Activated effector memory CD4-positive, alpha-beta T cell treated with Interleukin-2 at 50 U/mL for 16 hours (primary cell): Measurements from ENCODE around the gene MACROD2.

ENCODE experiments used
- DNase-seq: peaks from one replicate; pipeline ENCODE4 v3.0.0-alpha.2; 2020

MACROD2 gene

DNA sequence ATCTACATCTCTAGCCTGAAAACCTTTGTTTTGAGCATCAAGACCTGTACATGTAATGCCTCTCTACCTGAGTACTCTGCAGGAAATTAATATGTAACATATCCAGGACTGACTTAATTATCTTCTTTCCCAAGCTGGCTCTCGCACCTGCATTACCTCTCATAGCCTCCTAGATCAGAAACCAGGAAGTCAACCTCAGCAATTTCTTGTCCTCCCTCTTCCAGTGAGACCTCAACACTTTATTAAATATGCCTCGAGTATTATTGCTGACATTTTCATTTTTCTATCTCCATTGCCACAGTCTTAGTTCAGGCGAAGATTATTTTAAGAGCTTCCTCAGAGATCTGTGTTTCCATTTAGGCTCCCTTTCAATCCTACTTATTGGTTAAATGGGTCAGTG lies 69.0 kb downstream of the MACROD2 start:
- DNase-seq: no peak

DNA sequence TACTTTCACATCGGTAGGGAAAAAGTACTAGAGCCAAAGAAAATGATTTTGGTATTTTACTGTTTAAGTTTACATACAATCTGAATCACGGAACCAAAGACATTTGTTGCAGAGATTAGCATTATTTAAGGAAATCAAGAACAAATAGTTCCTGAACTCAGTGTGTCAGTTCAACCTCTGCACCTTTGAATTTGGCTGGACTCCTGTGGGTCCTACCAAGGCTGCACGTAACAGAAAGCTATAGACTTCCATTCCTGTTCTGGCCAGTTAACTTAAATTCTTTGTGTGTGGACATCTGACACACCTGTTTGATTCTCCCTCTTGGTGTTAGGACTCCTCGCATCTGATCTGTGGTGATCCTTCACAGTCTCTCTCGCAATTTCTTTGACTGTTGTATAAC lies 69.6 kb downstream of the MACROD2 start:
- no peak for DNase-seq

DNA sequence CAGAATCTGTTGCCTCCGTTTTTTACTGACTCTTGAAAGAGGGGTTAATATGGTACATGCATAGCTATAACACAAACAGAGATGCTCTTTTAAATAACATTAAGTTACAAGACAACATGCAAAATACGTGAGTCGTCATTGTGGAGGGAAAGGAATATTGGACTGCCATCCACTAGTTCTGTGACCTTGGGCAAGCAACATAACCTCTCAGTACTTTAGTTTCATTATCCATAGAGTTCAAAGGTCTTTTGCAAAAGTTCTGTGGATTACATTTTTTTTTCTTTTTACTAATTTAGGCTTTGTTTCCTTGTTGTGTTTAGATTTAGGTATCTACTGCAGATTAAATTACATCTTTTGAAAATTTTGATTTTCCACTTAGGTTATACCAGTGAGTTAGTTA lies 70.5 kb downstream of the MACROD2 start:
- DNase-seq: no peak

DNA sequence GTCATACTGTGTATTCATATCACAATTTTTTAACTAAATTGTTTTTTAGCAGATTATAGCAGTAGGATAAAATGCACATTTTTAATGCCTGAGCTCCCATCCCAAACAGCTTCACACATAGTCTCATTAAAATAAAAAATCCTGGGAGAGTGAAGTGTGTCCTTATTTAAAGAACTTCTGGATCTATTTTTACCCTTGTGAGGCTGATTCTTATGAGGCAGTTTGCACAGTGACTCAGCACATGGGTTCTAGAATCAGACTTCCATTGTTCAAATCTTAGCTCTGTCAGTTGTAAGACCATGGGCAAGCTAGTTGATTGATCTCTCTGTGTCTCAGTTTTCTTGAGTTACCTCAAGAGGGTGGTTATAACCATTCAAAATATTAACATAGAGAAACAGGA lies 72.3 kb downstream of the MACROD2 start:
- DNase-seq: no peak

DNA sequence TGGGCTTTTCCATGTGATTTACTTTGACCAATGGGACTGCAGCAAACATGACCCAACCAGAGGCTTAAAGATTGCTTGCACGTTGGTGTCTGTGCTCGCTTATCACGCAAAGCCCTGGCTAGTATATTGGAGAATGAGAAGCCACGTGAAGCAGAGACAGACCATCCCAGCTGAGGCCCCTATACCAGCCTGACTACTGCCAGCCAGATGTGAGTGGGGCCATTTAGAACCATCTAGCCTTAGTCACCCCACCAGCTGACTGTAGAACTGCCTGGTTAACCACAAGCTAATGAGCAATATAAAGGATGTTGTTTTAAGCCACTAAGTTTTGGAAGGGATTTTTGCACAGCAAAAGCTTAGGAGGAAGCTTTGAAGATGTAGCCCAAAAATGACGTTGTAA lies 74.5 kb downstream of the MACROD2 start:
- DNase-seq: no peak

DNA sequence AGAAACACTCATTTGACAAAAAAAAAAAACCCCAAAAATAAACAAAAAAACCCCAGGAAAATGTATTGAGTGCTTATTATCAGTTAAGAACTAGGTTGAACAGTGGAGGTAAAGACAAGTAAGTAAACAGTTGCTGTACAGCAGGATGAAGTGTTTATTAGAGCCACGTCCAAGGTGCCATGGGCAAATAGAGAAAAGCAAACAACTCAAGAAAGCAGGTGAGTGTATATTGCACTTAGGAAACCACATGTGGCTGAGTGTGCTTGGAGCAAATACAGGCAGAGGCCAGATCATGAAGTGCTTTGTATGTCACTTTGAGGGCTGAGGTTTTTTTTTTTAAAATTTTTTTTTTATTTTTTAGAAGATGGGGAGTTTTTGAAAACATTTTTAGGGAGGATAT lies 98.3 kb downstream of the MACROD2 start:
- no peak for DNase-seq

DNA sequence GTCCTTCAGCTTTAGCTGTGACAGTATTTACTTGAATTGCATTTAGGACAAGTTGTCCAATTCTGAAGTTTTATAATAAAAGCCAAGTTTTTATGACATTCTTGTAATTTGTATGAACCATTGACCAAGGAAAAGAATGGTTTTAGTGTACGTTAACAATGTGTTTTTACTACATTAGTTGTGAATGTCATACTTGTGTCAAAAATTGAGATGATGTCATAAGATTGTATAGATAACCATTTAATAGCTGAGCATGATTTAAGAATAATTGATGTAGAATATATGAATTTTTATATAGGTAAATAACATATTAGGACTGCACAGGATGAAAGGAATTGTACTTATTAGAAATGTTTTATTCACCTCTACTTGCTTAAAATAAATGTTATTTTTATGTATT lies 102.9 kb downstream of the MACROD2 start:
- DNase-seq: no peak

DNA sequence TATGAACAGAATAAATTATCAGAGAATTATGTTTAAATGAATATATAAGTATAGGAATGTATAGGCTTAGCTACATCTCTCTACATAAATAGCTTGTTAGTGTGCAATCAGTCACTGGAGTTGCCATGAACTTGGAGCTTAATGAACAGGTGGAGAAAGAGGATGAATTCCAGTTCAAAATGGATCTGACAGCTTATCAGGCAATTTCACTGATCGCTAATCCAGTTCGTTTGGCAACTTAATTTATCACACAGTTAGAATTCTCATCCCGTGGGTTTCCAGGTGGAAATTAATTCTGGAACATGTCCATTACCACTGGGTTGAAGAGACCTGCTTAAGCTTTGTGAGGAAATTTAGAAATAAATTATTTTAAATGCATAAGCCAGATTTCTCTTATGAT lies 118.1 kb downstream of the MACROD2 start:
- DNase-seq: no peak

DNA sequence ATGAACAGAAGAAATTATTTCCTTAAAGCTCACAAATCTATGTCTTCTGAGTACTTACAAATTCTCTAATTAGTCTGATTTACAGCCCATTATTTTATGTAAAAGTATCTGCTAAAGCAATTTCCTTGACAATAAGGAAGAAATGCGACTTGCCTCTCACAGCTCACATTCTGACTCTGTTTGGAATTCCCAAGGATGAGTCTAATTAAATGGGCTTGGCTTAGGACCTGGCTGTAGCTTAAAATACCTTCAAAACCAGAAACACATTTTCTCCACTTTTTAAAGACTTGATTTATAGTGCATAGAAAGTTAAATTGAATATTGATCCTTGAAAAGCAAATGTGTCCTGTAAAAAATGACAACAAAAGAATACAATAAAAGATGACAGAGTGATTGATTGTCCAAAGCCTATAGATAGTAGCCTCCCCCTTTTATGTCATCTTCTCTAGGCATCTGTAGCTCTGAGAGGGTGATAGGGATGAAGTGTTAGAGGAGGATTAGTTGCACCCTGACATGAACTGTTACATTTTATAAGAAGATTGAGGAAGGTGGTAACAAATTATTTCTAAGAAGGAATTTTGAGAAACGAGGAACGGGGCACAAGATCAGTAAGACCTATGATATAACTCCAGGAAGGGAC lies 118.9 kb downstream of the MACROD2 start:
- DNase-seq: no peak

DNA sequence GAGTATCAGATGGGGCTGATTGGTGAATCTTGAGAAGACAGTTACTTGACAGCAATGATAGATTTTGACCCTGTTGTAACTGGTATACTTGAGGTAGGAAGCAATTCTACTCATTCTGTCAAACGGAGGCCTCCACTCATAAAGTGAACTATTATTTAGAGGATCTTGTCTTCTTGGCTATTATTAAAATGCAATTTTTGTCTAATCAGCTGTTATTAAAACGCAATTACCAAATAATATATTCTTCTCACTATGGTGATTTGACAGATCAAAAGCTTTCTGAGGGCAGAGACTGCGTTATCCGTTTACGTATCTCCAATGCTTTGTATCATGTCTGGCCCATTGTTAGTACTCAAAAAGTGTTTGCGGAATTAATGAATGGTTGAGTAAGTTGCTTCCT lies 120.7 kb downstream of the MACROD2 start:
- DNase-seq: no peak

DNA sequence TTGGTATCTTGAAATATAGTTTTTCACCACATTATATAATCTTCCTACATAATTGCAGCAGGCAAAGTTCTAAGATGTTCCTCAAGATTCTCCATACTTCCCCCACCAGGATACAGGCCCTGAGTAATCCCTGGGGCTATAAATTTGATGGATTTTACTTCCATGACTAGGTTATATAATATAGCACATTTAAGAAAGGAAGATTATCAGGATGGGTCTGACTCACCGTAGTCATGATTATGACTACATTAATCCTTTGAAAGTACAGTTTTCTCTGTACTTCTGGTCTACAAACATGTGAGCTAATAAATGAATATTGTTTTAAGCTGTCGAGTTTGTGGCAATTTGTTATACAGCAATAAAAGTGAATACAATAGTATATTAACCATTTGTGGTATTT lies 122.5 kb downstream of the MACROD2 start:
- no peak for DNase-seq

DNA sequence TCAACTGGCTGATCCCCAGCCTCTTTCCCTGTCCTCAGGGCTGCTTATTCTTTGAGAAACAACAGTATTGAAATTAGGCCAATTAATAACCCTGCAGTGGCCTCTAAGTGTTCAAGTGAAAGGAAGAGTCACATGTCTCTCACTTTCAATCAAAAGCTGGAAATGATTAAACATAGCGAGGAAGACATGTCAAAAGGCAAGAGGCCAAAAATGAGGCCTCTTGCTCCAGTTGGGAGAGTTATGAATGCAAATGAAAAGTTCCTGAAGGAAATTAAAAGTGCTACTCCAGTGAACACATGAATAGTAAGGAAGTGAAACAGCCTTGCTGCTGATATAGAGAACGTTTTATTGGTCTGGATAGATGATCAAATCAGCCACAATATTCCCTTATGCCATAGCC lies 131.5 kb downstream of the MACROD2 start:
- DNase-seq: no peak

DNA sequence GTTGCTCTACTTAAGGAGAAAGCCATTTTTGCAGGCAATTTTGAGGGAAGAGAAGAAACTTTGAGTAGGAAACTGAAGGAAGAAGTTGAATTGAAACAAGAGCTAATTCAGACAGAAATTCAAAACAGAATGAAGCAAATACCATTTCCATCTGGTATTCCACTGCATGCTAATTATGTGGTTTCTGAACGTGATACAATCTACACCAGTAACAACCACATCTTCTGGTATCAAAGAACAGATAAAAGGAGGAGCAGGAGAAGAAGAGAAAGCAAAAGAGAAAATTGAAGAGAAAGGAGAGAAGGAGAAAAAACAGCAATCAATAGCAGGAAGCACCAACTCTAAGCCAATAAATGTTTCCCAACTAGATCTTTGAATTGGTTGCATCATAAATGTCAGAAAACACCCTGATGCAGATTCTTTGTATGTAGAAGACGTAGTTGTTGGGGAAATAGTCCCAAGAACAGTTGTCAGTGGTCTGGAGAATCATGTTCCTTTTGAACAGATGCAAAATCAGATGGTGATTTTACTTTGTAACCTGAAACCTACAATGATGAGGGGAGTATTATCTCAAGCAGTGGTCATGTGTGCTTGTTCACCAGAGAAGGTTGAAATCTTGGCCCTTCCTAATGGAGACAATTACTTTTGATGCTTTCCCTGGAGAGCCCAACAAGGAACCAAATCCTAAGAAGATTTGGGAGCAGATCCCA lies 132.4 kb downstream of the MACROD2 start:
- no peak for DNase-seq

DNA sequence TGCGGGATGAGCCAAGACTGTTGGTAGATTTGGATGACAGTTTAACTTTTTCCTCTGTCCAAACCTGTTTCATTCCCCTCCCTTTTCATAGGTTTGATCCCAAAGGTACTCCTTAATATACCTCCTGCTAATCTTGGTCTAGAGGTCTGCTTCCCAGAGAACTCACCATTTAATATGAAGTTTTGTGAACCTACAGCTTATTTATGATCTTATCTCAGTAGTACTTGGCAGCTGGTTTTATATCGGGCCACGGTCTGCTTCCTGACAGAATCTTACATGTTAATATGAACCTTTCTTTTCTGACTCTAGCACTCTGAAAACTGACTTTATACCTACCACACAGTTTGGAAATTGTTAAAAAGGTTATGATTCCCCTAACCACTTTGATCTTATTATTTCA lies 138.7 kb downstream of the MACROD2 start:
- DNase-seq: no peak

DNA sequence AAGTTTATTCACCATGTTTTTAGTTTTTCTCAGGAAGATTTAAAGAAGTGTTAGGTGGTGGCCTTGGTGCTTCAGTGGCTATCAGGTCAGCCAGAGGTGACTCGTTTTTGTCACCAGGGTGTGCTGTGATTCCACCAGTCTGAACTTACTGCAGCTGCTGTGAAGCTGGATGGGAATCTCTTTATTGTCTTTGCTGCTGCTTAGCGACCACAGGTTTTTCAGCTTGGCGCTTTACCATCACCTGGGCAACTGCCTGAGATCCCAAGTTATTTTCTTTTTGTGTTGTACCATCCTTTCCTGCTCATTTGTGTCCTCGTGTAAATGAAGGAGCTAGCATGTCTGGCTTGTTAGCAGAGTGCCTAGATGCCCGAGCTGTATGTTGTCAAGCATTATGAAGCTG lies 146.9 kb downstream of the MACROD2 start:
- no peak for DNase-seq

DNA sequence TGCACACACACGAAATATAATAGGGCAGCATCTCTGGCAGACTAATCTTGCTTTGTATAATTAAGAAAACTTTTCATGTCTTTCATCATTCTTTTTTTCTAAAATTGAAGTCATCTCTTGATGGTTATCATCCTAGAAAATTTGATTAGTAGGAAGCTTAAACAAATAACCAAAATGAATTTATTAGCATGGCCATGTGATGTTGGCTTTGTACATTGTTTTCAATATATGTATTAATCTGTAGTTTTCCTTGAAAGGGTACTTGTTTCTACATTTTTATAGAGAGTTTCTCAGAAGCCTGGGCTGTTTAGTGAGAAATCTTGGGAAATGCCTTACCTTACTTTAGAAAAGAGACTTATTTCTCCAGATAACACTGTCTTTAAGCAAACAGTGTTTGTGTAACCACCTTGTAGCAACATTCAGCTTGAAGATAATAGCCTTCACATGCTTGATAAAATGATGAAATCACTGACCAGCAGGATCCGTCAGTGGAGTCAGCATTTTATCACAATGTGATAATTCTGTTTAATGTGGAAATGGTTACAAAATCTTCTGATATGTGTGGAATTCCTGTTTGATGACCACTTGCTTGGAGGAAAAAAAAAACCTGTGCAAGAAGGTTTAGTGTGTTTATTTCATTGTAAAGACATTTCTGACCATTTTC lies 147.8 kb downstream of the MACROD2 start:
- DNase-seq: no peak

DNA sequence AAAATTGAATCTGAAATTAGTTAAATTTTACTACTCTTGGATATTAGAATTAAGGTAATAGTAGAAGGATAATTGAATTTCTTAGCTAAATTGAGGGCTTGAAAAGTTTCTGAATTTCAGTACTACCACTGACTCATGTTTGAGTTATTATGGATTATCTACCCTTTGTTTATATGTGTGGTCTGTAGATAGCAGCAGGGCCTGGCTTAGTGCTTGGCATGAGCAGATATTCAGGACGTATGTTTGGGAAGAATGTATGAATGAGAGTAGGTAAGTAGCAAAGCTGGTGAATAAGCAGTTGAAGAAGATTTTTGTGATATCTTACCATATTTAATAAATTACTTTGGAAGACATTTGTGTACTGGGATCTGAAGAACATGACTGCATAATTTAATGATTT lies 152.7 kb downstream of the MACROD2 start:
- no peak for DNase-seq

DNA sequence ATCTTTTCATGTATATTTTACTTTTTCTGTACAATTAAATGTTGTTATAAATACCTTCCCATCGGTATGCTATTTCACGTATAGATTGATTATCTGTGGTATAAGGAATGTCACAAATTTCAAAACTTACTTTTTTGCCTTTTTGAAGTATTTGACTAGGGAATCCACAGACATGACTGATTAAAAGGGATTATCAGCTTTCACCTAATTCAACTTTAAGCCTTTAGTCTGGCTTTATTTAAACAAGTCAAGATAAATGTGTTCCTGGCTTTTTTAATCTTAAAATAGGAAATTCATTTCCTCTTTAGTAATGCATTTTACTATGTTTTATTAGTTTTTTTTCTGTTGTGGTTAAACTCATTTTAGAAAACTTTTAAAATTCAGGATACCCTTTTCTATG lies 160.0 kb downstream of the MACROD2 start:
- DNase-seq: no peak

DNA sequence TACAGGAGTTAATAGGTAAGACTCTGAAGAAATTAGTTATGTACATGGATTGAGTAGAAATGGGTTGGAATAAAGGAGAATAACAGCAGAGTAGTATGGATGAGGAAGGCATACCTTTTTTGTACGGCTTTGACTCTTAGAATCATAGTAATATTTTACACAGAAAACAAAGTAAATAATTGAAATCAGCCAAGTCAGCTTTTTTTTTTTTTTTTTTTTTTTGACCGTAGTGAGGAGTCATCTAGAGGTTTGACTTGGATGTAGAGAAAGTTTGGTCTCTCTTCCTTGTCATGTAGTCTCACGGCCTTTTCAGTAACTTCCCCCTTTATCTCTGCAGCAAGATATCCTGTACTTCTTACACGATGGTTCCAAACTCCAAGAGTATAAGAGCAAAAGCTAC lies 183.2 kb downstream of the MACROD2 start:
- no peak for DNase-seq

DNA sequence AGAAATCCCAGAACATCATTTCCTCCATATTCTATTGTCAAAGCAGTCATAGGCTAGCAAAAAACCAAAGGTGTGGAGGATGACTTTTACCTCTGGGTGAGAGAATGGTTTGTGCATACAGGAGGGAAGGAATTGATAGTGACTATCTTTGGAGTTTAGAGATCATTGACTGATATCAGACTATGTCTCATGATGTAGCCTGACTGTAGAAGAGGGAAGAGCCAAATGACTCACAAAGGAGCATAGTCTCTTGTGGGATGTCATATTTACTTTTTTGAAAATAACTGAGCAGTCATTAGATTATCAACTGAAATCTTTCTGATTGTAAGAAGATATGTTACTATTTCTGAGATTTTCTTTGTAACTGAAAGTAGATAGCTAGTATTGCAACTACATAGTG lies 183.6 kb downstream of the MACROD2 start:
- DNase-seq: no peak

DNA sequence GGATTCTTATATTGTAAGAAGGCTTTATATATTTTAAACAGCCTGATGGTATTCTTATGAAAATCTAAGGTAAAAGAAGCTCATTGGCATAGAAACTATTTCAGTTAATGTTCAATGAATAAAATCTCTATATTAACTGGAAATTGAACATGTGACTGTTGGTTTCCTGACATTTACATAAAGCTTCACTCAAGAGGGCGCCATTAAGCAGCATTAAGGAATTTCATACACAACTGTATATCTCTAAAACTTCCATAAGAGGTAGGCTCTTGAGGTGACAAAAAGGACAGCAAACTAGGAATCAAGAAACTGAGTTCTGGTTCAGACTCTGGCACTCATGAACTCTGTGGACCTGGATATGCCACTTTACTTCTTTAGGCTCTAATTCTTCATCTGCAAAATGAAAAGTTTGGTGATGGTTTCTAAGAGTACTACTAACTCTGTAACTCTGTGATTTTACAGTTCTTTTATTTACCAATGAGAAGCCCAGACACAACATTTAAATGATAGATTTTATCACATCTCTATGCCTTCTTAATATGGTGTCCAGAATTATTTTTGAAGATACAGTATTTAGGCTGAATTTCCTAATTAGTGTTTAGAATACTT lies 194.6 kb downstream of the MACROD2 start:
- no peak for DNase-seq

DNA sequence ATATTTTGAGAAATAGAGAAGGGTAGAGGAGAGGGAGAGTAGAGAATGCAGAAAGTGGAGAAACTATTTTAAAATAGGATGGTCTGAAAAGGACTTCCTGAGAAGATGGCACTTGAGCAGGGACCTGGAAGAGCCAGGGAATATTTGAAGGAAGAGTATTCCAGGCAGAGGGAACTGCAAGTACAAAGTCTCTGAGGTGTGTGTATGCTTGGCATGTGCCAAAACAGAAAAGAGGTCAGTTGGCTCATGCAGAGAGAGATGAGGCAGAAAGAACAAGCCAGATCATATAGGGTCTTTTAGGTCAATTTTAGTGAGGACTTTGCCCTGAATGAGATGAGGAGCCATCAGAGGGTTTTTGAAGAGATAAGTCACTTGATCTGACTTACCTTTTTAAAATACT lies 196.2 kb downstream of the MACROD2 start:
- DNase-seq: no peak

DNA sequence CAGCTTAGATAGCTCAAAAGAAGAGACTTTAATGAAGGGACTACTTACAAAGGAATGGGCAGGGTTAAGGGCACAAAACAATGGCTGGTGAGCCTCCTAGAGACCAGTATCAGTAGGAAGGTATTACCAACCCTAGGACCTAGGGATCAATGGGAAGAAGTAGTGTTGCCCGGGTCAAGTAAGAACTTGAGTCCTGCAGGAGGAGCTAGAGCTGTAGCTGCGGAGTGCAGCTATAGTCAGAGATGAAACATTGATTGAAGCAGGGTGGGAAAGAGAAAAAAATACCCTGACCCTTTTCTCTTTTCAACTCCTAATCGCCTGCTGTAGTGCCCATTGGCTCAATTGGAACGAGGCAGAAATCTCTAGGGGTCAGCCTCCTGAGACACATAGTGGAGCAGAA lies 198.1 kb downstream of the MACROD2 start:
- DNase-seq: no peak

DNA sequence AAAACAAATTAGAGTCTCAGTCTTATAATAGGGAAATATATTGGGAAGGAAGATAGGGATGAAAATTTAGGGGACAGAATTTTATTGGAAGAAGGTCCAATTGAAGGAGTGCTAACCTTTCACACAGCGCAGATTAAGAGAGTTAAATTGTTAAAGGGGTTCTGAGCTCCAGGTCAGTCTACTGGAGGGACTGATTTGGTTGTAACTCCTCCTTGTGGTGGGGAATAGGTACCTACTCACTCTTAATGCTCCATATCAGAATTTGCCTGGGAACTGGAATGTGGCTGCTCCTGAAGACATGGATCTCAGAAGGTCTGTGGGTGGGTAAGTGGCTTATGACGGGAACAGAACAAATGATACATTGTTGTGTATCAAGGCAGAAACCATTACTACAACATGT lies 198.6 kb downstream of the MACROD2 start:
- no peak for DNase-seq
